IPS-18c (cell line): ENCODE results near the gene ABTB2.
"Not testable (repeated sequence)": the region's sequence is repeated elsewhere in the genome, so short reads cannot be mapped to it uniquely, and the experiment has no call there.

Source experiments
- H3K4me3 ChIP-seq: 2 replicates; pipeline ENCODE4 v1.7.0; 2013; ENCODE audit warnings: low read depth, mild to moderate bottlenecking, low read length, moderate library complexity; ENCODE audit not compliant: insufficient read depth
- H3K9me3 ChIP-seq: one replicate; pipeline ENCODE4 v1.6.1; 2013; ENCODE audit warnings: mild to moderate bottlenecking, low read length, moderate library complexity; ENCODE audit not compliant: control insufficient read depth, insufficient read depth

Gene ABTB2

GRCh38 chr11:34249439-34249838 lies 108.4 kb downstream of the ABTB2 start:
- H3K9me3 ChIP-seq = no peaks in the 10 kb centered on the region

GRCh38 chr11:34246511-34246910 lies 111.3 kb downstream of the ABTB2 start:
- not testable (repeated sequence) for H3K9me3 ChIP-seq, H3K4me3 ChIP-seq

More at GRCh38 chr11:34249439-34249838, 108.4 kb downstream of the ABTB2 start:
- H3K4me3 ChIP-seq = no peak overlapping the region

- Histone ChIP-seq H3K9me3 (no peaks in the 10 kb centered on the region), H3K4me3 (no peak overlapping the region)
Observed at GRCh38 chr11:34245041-34245440, 112.8 kb downstream of the ABTB2 start.

GRCh38 chr11:34243600-34244464 lies 114.0 kb downstream of the ABTB2 start:
- Histone ChIP-seq H3K4me3 (no peak overlapping the region), H3K9me3 (no peaks in the 10 kb centered on the region)

- no peaks in the 10 kb centered on the region for H3K9me3 ChIP-seq
- H3K4me3 ChIP-seq = no peak overlapping the region
Observed at GRCh38 chr11:34242037-34242625, 115.7 kb downstream of the ABTB2 start.

GRCh38 chr11:34240150-34240494 lies 117.7 kb downstream of the ABTB2 start:
- no peaks in the 10 kb centered on the region for H3K9me3 ChIP-seq

GRCh38 chr11:34239465-34240149 lies 118.2 kb downstream of the ABTB2 start:
- no peak overlapping the region for H3K4me3 ChIP-seq
- H3K9me3 ChIP-seq = no peaks in the 10 kb centered on the region

More at GRCh38 chr11:34240150-34240494, 117.7 kb downstream of the ABTB2 start:
- H3K4me3 ChIP-seq = no peak overlapping the region

- Histone ChIP-seq H3K4me3 (no peak overlapping the region), H3K9me3 (no peaks in the 10 kb centered on the region)
Observed at GRCh38 chr11:34238966-34239365, 118.8 kb downstream of the ABTB2 start.

- H3K4me3 ChIP-seq = no peak overlapping the region
- no peaks in the 10 kb centered on the region for H3K9me3 ChIP-seq
Observed at GRCh38 chr11:34238533-34238932, 119.3 kb downstream of the ABTB2 start.

GRCh38 chr11:34236572-34236971 lies 121.2 kb downstream of the ABTB2 start:
- H3K4me3 ChIP-seq = no peak overlapping the region
- H3K9me3 ChIP-seq = no peaks in the 10 kb centered on the region

GRCh38 chr11:34235591-34236071 lies 122.2 kb downstream of the ABTB2 start:
- H3K9me3 ChIP-seq = no peaks in the 10 kb centered on the region

GRCh38 chr11:34235189-34235588 lies 122.6 kb downstream of the ABTB2 start:
- no peaks in the 10 kb centered on the region for H3K9me3 ChIP-seq
- H3K4me3 ChIP-seq = no peak overlapping the region

More at GRCh38 chr11:34235591-34236071, 122.2 kb downstream of the ABTB2 start:
- H3K4me3 ChIP-seq = no peak overlapping the region

- H3K9me3 ChIP-seq = no peaks in the 10 kb centered on the region
- no peak overlapping the region for H3K4me3 ChIP-seq
Observed at GRCh38 chr11:34234086-34234740, 123.6 kb downstream of the ABTB2 start.

- no peaks in the 10 kb centered on the region for H3K9me3 ChIP-seq
Observed at GRCh38 chr11:34233215-34233614, 124.6 kb downstream of the ABTB2 start.

GRCh38 chr11:34232807-34233206 lies 125.0 kb downstream of the ABTB2 start:
- Histone ChIP-seq H3K4me3 (no peak overlapping the region), H3K9me3 (no peaks in the 10 kb centered on the region)

More at GRCh38 chr11:34233215-34233614, 124.6 kb downstream of the ABTB2 start:
- no peak overlapping the region for H3K4me3 ChIP-seq

- H3K9me3 ChIP-seq = no peaks in the 10 kb centered on the region
- no peak overlapping the region for H3K4me3 ChIP-seq
Observed at GRCh38 chr11:34226210-34226609, 131.6 kb downstream of the ABTB2 start.

GRCh38 chr11:34225091-34225490 lies 132.7 kb downstream of the ABTB2 start:
- H3K4me3 ChIP-seq = no peak overlapping the region
- no peaks in the 10 kb centered on the region for H3K9me3 ChIP-seq
